ENCODE measurements around the gene MAPK6.
A peak's percentile ranks its signal among the peaks of the same experiment; 100 is the strongest.

The MAPK6 gene

DNA sequence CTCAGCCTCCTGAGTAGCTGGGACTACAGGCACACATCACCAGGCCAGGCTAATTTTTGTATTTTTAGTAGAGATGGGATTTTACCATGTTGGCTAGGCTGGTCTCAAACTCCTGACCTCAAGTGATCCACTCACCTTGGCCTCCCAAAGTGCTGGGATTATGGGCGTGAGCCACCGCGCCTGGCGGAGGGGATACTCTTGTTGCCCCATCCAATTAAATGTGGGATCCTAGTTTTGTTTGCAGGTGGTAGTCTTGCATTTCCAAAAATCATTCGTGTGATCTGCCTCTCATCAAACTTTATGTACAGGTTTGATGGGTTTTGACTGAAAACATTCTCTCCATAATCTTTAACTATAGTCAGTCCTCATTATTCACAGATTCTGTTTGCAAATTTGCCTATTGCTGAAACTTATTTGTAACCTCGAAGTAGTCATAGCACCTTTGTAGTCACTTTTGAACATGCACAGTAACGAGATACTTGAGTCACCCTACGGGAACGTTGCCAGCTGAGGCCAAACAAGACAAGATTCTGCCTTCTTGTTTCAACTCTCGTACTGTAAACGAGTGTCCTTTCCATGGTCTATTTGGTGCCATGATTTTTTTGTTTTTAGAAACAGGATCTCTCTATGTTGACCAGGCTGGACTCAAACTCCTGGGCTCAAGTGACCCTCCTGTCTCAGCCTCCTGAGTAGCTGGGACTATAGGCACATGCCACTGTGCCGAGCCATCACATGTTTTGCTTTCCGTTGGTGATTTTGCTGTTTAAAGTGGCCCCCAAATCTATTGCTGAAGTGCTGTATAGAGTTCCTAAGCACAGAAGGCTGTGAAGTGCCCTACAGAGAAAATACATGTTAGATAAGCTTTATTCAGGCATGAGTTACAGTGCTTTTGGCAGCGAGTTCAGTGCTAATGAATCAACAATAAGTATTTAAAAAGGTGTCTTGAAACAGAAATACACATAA, 8.1 kb upstream of the MAPK6 start:
- ChIA-PET CTCF (interaction anchor here (0.6 kb wide), 2 partner anchors 68 to 675 kb away, joined by 3 read pairs; no protein-coding TSS in a partner anchor), POLR2A (ENCODE audit: low non-redundant PET) (no interaction called here)
- TF ChIP-seq, protein P1, sequence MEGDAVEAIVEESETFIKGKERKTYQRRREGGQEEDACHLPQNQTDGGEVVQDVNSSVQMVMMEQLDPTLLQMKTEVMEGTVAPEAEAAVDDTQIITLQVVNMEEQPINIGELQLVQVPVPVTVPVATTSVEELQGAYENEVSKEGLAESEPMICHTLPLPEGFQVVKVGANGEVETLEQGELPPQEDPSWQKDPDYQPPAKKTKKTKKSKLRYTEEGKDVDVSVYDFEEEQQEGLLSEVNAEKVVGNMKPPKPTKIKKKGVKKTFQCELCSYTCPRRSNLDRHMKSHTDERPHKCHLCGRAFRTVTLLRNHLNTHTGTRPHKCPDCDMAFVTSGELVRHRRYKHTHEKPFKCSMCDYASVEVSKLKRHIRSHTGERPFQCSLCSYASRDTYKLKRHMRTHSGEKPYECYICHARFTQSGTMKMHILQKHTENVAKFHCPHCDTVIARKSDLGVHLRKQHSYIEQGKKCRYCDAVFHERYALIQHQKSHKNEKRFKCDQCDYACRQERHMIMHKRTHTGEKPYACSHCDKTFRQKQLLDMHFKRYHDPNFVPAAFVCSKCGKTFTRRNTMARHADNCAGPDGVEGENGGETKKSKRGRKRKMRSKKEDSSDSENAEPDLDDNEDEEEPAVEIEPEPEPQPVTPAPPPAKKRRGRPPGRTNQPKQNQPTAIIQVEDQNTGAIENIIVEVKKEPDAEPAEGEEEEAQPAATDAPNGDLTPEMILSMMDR (conservative IDR thresholded peaks at IDR 0.05; ENCODE audit: low read depth) = no peak
- DNase-seq (ENCODE audit: low spot score) = peak; percentile 74
- peak overlapping the region; percentile 76 for H3K27ac ChIP-seq

DNA sequence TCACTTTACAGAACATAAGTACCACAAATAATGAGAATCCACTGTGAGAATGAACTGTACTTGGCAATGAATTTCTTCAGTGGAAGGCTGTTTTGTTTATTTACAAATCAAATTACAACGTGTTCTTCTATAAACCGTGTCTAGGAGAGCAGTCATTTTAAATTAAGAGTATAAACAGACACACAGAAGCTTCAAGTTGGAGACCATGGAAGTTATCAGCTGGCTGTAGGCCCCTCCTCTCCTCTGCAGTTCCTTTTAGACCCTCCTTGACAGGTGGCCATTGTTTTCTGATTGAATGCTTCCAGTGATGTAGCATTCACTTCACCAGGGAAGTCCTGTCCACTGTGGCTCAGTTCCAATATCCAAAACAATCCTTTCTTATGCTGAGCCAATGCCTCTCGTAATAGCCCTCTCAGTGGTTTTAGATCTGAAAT, 7.3 kb upstream of the MAPK6 start:
- CTCF ChIA-PET = interaction anchor here (0.6 kb wide), 1 partner anchor 675 kb away, joined by 3 read pairs; no protein-coding TSS in a partner anchor
- POLR2A ChIA-PET (ENCODE audit: low non-redundant PET) = no interaction called here
- TF ChIP-seq, protein P1 (conservative IDR thresholded peaks at IDR 0.05; ENCODE audit: low read depth) = no peak
- H3K27ac ChIP-seq = no peak overlapping the region
- DNase-seq (ENCODE audit: low spot score) = no peak

DNA sequence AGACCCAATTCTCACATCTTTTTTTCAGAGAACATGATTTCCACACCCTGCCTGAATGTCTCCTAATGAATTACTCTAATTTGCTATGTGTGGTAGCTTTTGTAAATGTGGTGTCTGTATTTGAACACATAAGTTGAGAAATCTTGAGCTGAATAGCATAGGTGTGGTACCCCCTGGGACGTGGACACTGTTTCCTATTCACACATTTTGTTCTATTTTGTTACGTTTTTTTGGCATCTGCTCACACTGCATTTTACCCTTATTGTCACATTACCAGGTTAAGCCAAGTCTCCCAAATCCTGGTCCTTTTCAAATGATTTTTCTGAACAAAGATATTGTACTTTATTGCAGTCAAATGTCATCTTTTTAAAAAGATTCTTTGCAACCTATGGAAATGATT, 6.8 kb upstream of the MAPK6 start:
- no peak for DNase-seq (ENCODE audit: low spot score)
- ChIA-PET POLR2A (ENCODE audit: low non-redundant PET) (no interaction called here), CTCF (interaction anchor here (0.7 kb wide), 1 partner anchor 170 kb away, joined by 4 read pairs; no protein-coding TSS in a partner anchor)
- peak overlapping the region; percentile 48 for H3K27ac ChIP-seq
- TF ChIP-seq, protein P1 (conservative IDR thresholded peaks at IDR 0.05; ENCODE audit: low read depth) = no peak

- no peak overlapping the region for H3K27ac ChIP-seq
- ChIA-PET POLR2A (ENCODE audit: low non-redundant PET) (no interaction called here), CTCF (no interaction called here)
- TF ChIP-seq, protein P1 (conservative IDR thresholded peaks at IDR 0.05; ENCODE audit: low read depth) = no peak
- DNase-seq (ENCODE audit: low spot score) = peak; percentile 69
These were observed 5.7 kb upstream of the MAPK6 start for GRCh38 chr15:52013151-52013791.

DNA sequence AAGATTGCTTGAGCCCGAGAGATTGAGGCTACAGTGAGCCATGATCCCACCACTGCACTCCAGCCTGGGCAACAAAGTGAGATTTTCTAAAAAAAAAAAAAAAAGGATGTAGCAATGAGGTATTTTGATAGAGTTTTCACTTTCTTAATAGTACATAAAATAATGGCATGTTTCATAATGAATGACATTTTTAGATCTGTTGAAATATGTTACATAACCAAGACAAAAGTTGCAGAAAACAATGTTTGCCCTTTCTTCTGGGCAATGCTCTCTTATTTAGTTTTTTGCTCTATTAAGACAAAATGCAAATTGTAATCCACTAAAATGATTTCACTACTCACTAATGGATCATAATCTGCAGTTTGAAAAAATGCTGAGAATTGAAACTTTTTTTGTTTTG, 4.4 kb upstream of the MAPK6 start:
- ChIA-PET POLR2A (ENCODE audit: low non-redundant PET) (no interaction called here), CTCF (no interaction called here)
- H3K27ac ChIP-seq = peak overlapping the region; percentile 47
- DNase-seq (ENCODE audit: low spot score) = no peak
- TF ChIP-seq, protein P1 (conservative IDR thresholded peaks at IDR 0.05; ENCODE audit: low read depth) = no peak

- TF ChIP-seq, protein P1 (conservative IDR thresholded peaks at IDR 0.05; ENCODE audit: low read depth) = no peak
- CTCF ChIA-PET = no interaction called here
- DNase-seq (ENCODE audit: low spot score) = no peak
- peak overlapping the region; percentile 45 for H3K27ac ChIP-seq
- POLR2A ChIA-PET (ENCODE audit: low non-redundant PET) = no interaction called here
These were observed 2.7 kb upstream of the MAPK6 start for GRCh38 chr15:52016316-52016715.

Data from RWPE1 (cell line).